Pancreas (tissue), 10 donors: ENCODE measurements around the gene LRRC66. TPM values are rescaled to one million over a fixed set of nuclear protein-coding genes. Genes with fewer than 3 reads are reported as not detected.
A peak's percentile ranks its signal among the peaks of the same experiment; 100 is the strongest.

Source experiments
- ATAC-seq, 4 donors: fragments of 200-7000 bp; cut with Tn5 transposase; one replicate each; pipeline versions ENCODE4 v1.8.0 to v1.9.1; 2020; ENCODE audit warnings: mild to moderate bottlenecking in 4 of 4, moderate library complexity in 4 of 4
- DNase-seq, 6 donors: peaks; one replicate each; pipeline ENCODE4 v3.0.0-alpha.2; 2020
- FAIRE-seq: peaks from 2 replicates; lab custom pipeline; 2012; peaks lifted over from hg19 to GRCh38; lab: Jason Lieb, UNC
- H3K27ac ChIP-seq, 4 donors: fragments of 200-600 bp; sonication (generic); 1 replicate in 3 of 4; 2 replicates in 1 of 4; pipeline versions ENCODE4 v1.5.0 to v1.8.0; 2020
- H3K27me3 ChIP-seq, 4 donors: fragments of 200-600 bp; one replicate each; pipeline ENCODE4 v1.8.0; 2021
- H3K36me3 ChIP-seq, 3 donors: fragments of 200-600 bp; sonication (generic) in 1 of 3; one replicate each; pipeline versions ENCODE4 v1.5.0 to v1.8.0; 2020 to 2021
- H3K4me1 ChIP-seq, 3 donors: fragments of 200-600 bp; one replicate each; pipeline ENCODE4 v1.8.0; 2021
- H3K4me3 ChIP-seq, 4 donors: fragments of 200-600 bp; sonication (generic) in 2 of 4; one replicate each; pipeline versions ENCODE4 v1.5.0 to v1.8.0; 2020 to 2021
- H3K9me3 ChIP-seq, 4 donors: fragments of 200-600 bp; one replicate each; pipeline ENCODE4 v1.8.0; 2021
- CTCF ChIP-seq, 4 donors: fragments of 200-600 bp; sonication (generic) in 3 of 4; IDR thresholded peaks; one replicate each; pipeline versions ENCODE4 v1.5.0 to v1.8.0; 2021; ENCODE audit warnings: antibody characterized with exemption in 4 of 4
- WGBS, 2 donors: extraction: QIAGEN DNeasy Blood & Tissue Kit; methylation state at CpG; one replicate each; pipeline ENCODE4 v1.1.7; 2013; 5-methylcytosine and 5-hydroxymethylcytosine counted together
- intact Hi-C, 3 donors: fragments of 100-400 bp; cut with DNase I; formaldehyde crosslinking; loops; one replicate each; pipeline versions ENCODE4 v1.11.1 to v1.14.2; 2022
- polyA plus RNA-seq, 2 donors: library from polyadenylated mRNA; stranded (reverse); fragments of 200-250 nt; gene quantifications; one replicate each; pipeline ENCODE4 v1.2.3, GENCODE V29; 2013
- total RNA-seq, 6 donors: library from RNA; stranded (reverse); fragmentation: NEBNext Ultra II Directional in 4 of 6; extraction: Animal tissue kit (Norgen Biotek cat#: 25700) in 4 of 6; gene quantifications; one replicate each; pipeline versions ENCODE4 v1.2.1 to v1.2.4, GENCODE V29; 2021 to 2023
- donor health status: healthy with polysubstance abuse.
- donor health status: DM: no; HTN: no; CAD: no; lungs with moderate emphysema.
- donor health status: DM: no; HTN: no; CAD: no.
- donor health status: control.
- donor health status: control.
- donor health status: Bipolar disorder and iron deficiency.
- donor health status: DM: yes; HTN: yes; CAD: no.
- donor health status: DM: no; HTN: no; CAD: no.
- donor health status: DM: no; HTN: no; CAD: no.
- donor health status: DM: yes; HTN: yes; CAD: no.

LRRC66 gene
- total and polyA plus RNA-seq, 8 donors, result 0.08 to 0.94 (median 0.16) TPM; not detected in 1

GRCh38 chr4:52057196-52057595 is 37.0 kb upstream of the LRRC66 start:
- ATAC-seq (no peak), DNase-seq (no peak), FAIRE-seq (no peak)
- Histone ChIP-seq H3K4me3 (no peak overlapping the region), H3K27ac (no peak overlapping the region), H3K9me3 (no peaks in the 10 kb centered on the region), H3K4me1 (peaks cover 0 to 7% (median 0%) of the 10 kb centered on the region in 3 donors), H3K27me3 (no peaks in the 10 kb centered on the region), H3K36me3 (no peaks in the 10 kb centered on the region)
- no peak for TF ChIP-seq CTCF (IDR thresholded peaks at IDR 0.05)
- intact Hi-C loops, result no loop called here

- no peak for TF ChIP-seq CTCF (IDR thresholded peaks at IDR 0.05)
- FAIRE-seq, result no peak
Observed at GRCh38 chr4:52054254-52054653, 34.1 kb upstream of the LRRC66 start.

GRCh38 chr4:52052475-52052780 is 32.3 kb upstream of the LRRC66 start:
- ATAC-seq (peak in 2 of 4 donors; percentile 23 to 45), FAIRE-seq (no peak), DNase-seq (no peak)
- Histone ChIP-seq H3K9me3 (no peaks in the 10 kb centered on the region), H3K27me3 (no peaks in the 10 kb centered on the region), H3K27ac (no peak overlapping the region), H3K4me1 (no peaks in the 10 kb centered on the region), H3K36me3 (no peaks in the 10 kb centered on the region), H3K4me3 (peak overlapping the region in 2 of 4 donors; percentile 46 to 57)
- 45 to 48% methylated on average over 7 of the region's 7 CpGs for WGBS, 2 donors
- no peak for TF ChIP-seq CTCF (IDR thresholded peaks at IDR 0.05)
- intact Hi-C loops, result no loop called here

More at GRCh38 chr4:52054254-52054653, 34.1 kb upstream of the LRRC66 start:
- intact Hi-C loops, result no loop called here
- Histone ChIP-seq H3K9me3 (no peaks in the 10 kb centered on the region), H3K4me3 (no peak overlapping the region), H3K4me1 (peaks cover 0 to 7% (median 0%) of the 10 kb centered on the region in 3 donors), H3K27me3 (no peaks in the 10 kb centered on the region), H3K27ac (no peak overlapping the region), H3K36me3 (no peaks in the 10 kb centered on the region)
- WGBS, 2 donors, result 79 to 80% methylated on average over 3 of the region's 3 CpGs
- DNase-seq (no peak), ATAC-seq (no peak)

GRCh38 chr4:52051615-52052474 is 31.7 kb upstream of the LRRC66 start:
- peak overlapping the region; percentile 26 to 48 (median 46) for H3K27ac ChIP-seq
- no peaks in the 10 kb centered on the region for H3K4me1 ChIP-seq
- no peaks in the 10 kb centered on the region for H3K27me3 ChIP-seq
- peak overlapping the region; percentile 24 to 57 (median 40) for H3K4me3 ChIP-seq
- no peak for TF ChIP-seq CTCF (IDR thresholded peaks at IDR 0.05)
- peak; percentile 46 to 72 (median 62) for DNase-seq
- intact Hi-C loops, result no loop called here
- 8 to 10% methylated on average over 46 of the region's 46 CpGs for WGBS, 2 donors
- peak; percentile 87 to 96 (median 92) for ATAC-seq
- H3K9me3 ChIP-seq, result no peaks in the 10 kb centered on the region
- FAIRE-seq, result no peak
- H3K36me3 ChIP-seq, result no peaks in the 10 kb centered on the region

GRCh38 chr4:52051213-52051614 is 31.1 kb upstream of the LRRC66 start, which contains the start of gene SPATA18:
Gene SPATA18, plus strand, starts transcription at chr4:52051304. Its CDS starts 401 bp downstream, at chr4:52051705.
- Histone ChIP-seq H3K36me3 (no peaks in the 10 kb centered on the region), H3K4me3 (peak within 1 kb of the TSS; percentile 24 to 57 (median 40)), H3K27me3 (no peaks in the 10 kb centered on the region), H3K4me1 (no peaks in the 10 kb centered on the region), H3K27ac (peak within 1 kb of the TSS; percentile 26 to 48 (median 46)), H3K9me3 (no peaks in the 10 kb centered on the region)
- 2% methylated on average over 42 to 44 of the region's 44 CpGs for WGBS, 2 donors
- intact Hi-C loops, result no loop called here
- DNase-seq (peak in 5 of 6 donors; percentile 18 to 64 (median 41)), FAIRE-seq (no peak), ATAC-seq (peak; percentile 76 to 81 (median 80))
- no peak for TF ChIP-seq CTCF (IDR thresholded peaks at IDR 0.05)
